Left renal cortex interstitium (tissue), 4 donors: Measurements from ENCODE around the gene ADARB2. TPM values are rescaled to one million over a fixed set of nuclear protein-coding genes. Genes with fewer than 3 reads are reported as not detected.

Experiments
- DNase-seq, 4 donors: peaks; one replicate each; pipeline ENCODE4 v3.0.0-alpha.2; 2013; ENCODE audit warnings: low read depth in 4 of 4, low spot score in 2 of 4, missing footprints in 1 of 4
- polyA plus RNA-seq, 4 donors: library from polyadenylated mRNA; unstranded; fragments of 120-200 nt; gene quantifications; one replicate each; pipeline ENCODE4 v1.2.1, GENCODE V29; 2013; ENCODE audit not compliant: insufficient read length in 4 of 4

Gene ADARB2
- polyA plus RNA-seq, 4 donors = 1.2 to 2.0 (median 1.3) TPM

DNA sequence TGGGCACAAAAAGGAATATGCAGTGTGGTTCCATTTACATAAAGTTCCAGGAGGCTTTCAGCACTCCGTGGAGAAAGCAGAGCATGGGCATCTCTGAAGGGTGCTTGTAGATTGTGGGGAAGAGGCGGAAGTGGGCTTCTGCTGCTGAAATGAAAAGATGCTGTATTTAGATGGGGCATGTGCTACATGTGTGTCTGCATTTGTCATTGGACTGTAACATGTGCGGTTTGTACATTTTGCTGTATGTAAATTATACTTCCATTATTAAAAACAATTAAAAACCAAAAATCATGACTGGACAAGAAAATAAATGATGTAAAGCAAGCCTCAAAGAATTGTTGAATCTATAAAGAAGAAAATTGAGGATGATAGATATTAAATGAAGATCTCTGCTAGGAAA lies 347.1 kb downstream of the ADARB2 start:
- DNase-seq = no peak

- no peak for DNase-seq
Measured at GRCh38 chr10:1384026-1384425, 353.3 kb downstream of the ADARB2 start.

DNA sequence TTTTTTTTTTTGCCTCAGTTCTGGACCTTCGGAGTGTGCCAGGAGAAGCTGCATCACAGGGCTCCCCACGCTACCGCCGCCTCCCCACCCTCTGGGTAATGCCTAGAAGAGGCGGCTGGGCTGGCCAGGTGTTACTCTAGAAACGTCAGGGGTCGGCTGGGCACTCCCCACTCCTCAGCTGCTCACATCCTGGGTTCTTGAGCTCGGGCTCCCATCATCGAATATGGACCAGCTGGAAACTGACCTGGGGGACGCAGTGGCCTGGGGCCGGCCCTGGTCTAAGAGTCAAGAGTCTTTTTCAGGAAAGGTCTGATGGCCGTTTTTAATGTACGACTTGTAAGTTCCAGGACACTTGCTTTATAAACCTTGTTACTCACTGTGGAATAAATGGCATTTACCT lies 354.6 kb downstream of the ADARB2 start:
- DNase-seq = no peak

DNA sequence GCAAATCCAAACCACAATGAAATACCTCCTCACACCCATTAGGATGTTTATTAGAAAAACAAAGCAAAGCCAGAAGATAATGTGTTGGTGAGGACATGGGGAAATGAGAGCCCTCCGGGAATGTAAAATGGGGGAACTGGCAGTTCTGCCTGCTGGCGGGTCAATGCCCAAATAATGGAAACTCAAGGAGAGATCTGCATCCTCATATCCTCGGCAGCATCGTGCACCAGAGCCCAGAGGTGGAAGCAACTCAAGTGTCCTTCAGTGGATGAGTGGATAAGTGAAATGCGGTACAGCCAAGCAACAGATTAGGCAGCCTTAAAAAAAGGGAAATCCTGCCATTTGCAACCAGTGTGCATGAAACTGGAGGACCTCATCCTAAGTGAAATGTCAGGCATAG lies 356.0 kb downstream of the ADARB2 start:
- DNase-seq = no peak

- DNase-seq = no peak
Measured at GRCh38 chr10:1380088-1380671, 357.1 kb downstream of the ADARB2 start.

DNA sequence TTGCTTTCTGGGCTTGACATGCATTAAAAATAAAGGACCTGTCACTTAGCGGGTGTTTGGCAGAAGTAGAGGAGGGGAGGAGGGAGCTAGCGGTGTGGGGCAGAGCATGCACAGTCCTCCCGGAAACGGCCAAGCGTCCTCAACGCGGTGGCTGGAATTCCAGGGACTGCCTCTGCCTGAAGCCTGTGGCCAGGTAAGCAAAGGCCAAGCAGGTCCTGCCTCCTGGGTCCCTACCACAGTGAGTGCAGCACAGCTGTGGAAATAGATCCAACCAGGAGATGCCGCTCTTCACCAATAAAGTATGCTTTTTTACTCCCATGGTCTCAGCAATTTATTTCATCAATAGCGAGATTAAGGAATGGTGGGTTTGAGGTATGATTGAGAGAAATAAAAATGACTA lies 357.7 kb downstream of the ADARB2 start:
- DNase-seq = no peak

- DNase-seq = no peak
Measured at GRCh38 chr10:1378473-1378872, 358.9 kb downstream of the ADARB2 start.

DNA sequence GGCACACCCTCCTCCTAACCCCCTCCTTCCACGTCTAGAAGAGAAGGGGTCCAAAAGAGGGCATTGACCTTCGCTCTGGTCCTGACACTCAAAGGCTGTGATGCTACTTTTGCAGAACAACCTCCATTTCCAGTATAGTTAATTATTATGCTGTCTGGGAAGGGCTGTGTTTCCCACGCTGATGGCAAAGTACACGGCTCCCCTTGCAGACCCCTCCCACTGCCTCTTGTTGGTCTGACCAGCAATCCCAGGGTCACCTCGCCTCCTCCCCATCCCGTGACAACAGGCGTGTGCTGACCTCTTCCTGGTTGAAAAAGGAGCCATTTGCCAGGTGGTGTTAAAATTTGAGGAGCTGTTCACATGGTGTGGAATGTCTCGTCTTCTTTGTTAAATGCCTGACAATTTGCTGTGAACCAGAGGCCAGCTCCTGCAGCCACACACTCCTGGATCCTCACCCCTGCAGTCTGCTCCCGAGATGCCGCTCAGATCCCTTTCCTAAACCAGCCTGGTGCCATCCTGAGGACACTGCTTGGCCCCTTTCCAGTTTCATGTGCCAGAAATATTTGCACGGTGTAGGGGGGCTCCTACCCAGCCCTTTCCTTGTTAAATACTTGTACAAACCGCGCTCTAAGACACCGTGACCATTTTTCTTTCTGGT lies 359.5 kb downstream of the ADARB2 start:
- DNase-seq = no peak

GRCh38 chr10:1377231-1377630 lies 360.1 kb downstream of the ADARB2 start:
- DNase-seq = no peak

DNA sequence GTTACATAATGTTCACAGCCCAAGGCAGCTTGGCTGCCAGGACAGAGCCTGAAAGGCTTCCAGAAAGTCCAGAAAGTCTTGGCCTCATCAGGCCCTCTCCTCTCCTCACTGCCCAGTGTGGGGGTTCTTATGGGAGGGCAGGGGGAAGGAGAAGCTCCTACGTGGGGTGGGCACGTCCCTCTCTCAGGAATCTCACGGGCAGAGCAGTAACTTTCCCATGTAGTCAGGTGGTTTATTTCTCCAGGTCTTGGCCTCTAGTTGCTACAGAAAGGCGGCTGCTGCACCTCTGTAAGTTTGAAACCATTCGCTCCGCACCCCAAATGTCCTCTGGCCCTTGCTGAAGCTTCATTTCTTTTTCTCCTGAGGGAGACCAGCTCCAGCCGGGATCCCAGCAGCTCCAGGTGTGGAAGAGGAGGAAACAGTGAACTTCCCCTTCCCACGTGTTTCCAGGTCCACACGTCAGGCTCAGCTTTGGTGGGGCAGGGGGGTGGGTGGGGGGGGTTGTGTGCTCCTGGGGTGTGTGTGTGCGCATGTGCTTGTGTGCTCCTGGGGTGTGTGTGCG lies 360.9 kb downstream of the ADARB2 start:
- no peak for DNase-seq

- no peak for DNase-seq
Measured at GRCh38 chr10:1375346-1376170, 361.8 kb downstream of the ADARB2 start.

GRCh38 chr10:1374511-1375345 lies 362.6 kb downstream of the ADARB2 start:
- DNase-seq = no peak

DNA sequence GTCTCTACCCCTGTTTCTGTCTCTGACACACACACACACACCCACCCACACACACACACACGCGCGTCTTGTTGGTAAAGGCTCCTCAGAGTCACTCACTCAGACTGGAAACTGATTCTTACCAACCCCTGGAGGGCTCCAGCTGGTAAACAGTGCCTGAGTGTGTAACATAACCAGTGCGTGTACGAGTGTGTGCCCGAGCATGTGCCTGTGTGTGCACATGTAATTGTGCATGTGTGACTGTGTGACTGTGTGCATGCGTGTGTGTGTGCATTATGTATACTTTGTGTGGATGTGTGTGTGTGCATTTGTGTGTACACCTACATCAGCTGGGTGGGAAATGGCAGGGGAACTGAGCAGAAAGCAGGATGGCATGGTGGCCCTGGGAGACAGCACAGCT lies 364.0 kb downstream of the ADARB2 start:
- DNase-seq = no peak

- no peak for DNase-seq
Measured at GRCh38 chr10:1372212-1372611, 365.1 kb downstream of the ADARB2 start.

DNA sequence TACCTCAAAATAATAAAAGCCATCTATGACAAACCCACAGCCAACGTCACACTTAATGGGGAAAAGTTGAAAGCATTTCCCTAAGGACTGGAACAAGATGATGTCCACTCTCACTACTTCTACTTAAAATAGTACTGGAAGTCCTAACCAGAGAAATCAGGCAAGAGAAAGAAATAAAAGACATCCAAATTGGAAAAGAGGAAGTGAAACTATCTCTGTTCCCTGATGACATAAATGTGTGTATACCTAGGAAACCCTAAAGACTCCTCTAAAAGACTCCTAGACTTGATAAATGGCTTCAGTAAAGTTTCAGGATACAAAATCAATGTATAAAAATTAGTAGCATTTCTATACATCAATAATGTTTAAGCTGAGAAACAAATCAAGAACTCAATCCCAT lies 367.0 kb downstream of the ADARB2 start:
- no peak for DNase-seq

DNA sequence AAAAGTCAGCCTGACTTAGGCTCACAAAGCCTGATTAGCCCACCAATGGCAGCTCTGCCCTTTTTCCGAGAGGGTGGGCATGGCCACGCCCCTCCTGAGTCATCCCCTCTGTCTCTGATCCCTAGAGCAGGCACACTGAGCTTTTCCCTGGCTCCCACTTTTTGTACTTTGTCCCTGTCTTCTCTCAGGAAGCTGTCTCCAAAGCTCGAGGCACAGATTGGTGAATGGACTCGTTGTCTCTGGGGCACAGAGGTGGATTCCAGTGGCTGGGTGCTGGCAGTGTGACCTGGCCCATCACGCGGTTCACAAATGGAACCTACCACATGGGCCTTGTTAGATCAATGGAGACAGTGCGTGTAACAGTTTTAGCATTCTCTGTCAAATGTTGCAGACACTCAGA lies 367.7 kb downstream of the ADARB2 start:
- no peak for DNase-seq

DNA sequence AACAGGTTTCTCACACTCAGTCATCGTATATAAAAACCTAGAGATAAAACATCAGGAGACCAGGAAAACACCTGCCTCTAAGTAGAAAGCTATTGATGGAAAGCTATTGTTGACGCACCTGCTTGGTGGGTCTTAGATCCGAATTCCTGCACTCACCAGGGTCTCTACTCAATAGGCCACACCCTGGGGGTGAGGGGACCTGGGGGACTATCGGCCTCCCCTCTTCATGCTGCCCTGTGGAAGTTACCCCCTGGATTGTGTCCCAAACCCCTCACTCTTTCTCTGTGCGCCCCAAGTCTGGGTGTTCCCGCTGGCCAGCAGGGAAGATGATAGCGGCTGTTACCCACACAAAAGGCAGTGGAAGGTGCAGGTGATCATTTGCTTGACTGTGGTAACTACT lies 368.1 kb downstream of the ADARB2 start:
- DNase-seq = no peak

GRCh38 chr10:1368842-1369171 lies 368.5 kb downstream of the ADARB2 start:
- DNase-seq = no peak

GRCh38 chr10:1367938-1368841 lies 369.1 kb downstream of the ADARB2 start:
- DNase-seq = no peak
